Keratinocyte (primary cell): ENCODE measurements around the gene CCNI. TPM values are rescaled to one million over a fixed set of nuclear protein-coding genes. Genes with fewer than 3 reads are reported as not detected.

Experiments used
- DNase-seq: peaks from one replicate; pipeline ENCODE4 v3.0.0-alpha.2; 2011; ENCODE audit warnings: low read depth, missing footprints, low spot score
- FAIRE-seq: peaks from 2 replicates; lab custom pipeline; 2011; peaks lifted over from hg19 to GRCh38; lab: Jason Lieb, UNC
- H2AFZ ChIP-seq: 2 replicates; pipeline ENCODE4 v1.6.0; 2012; ENCODE audit warnings: low read length, control low read depth, inconsistent platforms; ENCODE audit not compliant: control insufficient read depth
- H3K27ac ChIP-seq: 2 replicates; pipeline ENCODE4 v1.5.1; 2011; ENCODE audit warnings: low read length; ENCODE audit not compliant: control insufficient read depth, insufficient read depth
- H3K27me3 ChIP-seq: 3 replicates; pipeline ENCODE4 v1.6.0; 2011; ENCODE audit warnings: low read length; ENCODE audit not compliant: control insufficient read depth, insufficient read depth; ENCODE audit errors: extremely low read depth
- H3K36me3 ChIP-seq, 2 experiments: 2 replicates in 1 of 2; 3 replicates in 1 of 2; pipeline ENCODE4 v1.5.1; 2011; ENCODE audit warnings: low read length in 2 of 2, mild to moderate bottlenecking in 1 of 2; ENCODE audit not compliant: control insufficient read depth in 2 of 2, insufficient read depth in 2 of 2; ENCODE audit errors: extremely low read depth in 1 of 2
- H3K4me1 ChIP-seq: 3 replicates; pipeline ENCODE4 v1.5.1; 2011; ENCODE audit warnings: low read length; ENCODE audit not compliant: control insufficient read depth, insufficient read depth; ENCODE audit errors: extremely low read depth
- H3K4me2 ChIP-seq: 3 replicates; pipeline ENCODE4 v1.6.0; 2011; ENCODE audit warnings: low read depth, low read length; ENCODE audit not compliant: control insufficient read depth, insufficient read depth; ENCODE audit errors: extremely low read depth
- H3K4me3 ChIP-seq, 3 experiments: fragments of 200-600 bp in 1 of 3; sonication (generic) in 1 of 3; 2 replicates in 2 of 3; 3 replicates in 1 of 3; pipeline ENCODE4 v1.5.1; 2011 to 2016; ENCODE audit warnings: low read length in 3 of 3, mild to moderate bottlenecking in 3 of 3, control low read depth in 2 of 3, inconsistent platforms in 1 of 3, low read depth in 1 of 3, mixed read lengths in 1 of 3, mixed run types in 1 of 3, moderate library complexity in 1 of 3; ENCODE audit not compliant: control insufficient read depth in 2 of 3, insufficient read depth in 2 of 3; ENCODE audit errors: extremely low read depth in 1 of 3
- H3K79me2 ChIP-seq: 2 replicates; pipeline ENCODE4 v1.6.0; 2012; ENCODE audit warnings: low read length; ENCODE audit not compliant: control insufficient read depth, insufficient read depth
- H3K9ac ChIP-seq: 3 replicates; pipeline ENCODE4 v1.6.0; 2011; ENCODE audit warnings: low read length; ENCODE audit not compliant: control insufficient read depth, insufficient read depth; ENCODE audit errors: extremely low read depth
- H3K9me1 ChIP-seq: 3 replicates; pipeline ENCODE4 v1.6.0; 2011; ENCODE audit warnings: low read length; ENCODE audit not compliant: control insufficient read depth, insufficient read depth; ENCODE audit errors: extremely low read depth
- H3K9me3 ChIP-seq: 2 replicates; pipeline ENCODE4 v1.5.1; 2012; ENCODE audit warnings: low read depth, low read length; ENCODE audit not compliant: control insufficient read depth
- H4K20me1 ChIP-seq: 3 replicates; pipeline ENCODE4 v1.6.0; 2011; ENCODE audit warnings: low read length; ENCODE audit not compliant: control insufficient read depth, insufficient read depth; ENCODE audit errors: extremely low read depth
- EZH2 ChIP-seq: IDR thresholded peaks from one replicate; pipeline ENCODE4 v1.6.1; 2012; ENCODE audit warnings: inconsistent platforms, mild to moderate bottlenecking, low read length, moderate library complexity
- dilution Hi-C: fragments of 300-500 bp; cut with MboI; formaldehyde crosslinking; loops from one replicate; pipeline ENCODE4 v1.7.0; 2020; ENCODE audit warnings: low sequenced_read_pairs; ENCODE audit not compliant: extremely low pct_ligation_motif_present
- polyA plus RNA-seq, 5 experiments: library from polyadenylated mRNA; depleted of rRNA in 3 of 5; stranded (reverse) in 3 of 5; stranded (forward) in 1 of 5; unstranded in 1 of 5; fragments of >200 nt; gene quantifications; 1 replicate in 1 of 5; 2 replicates in 3 of 5; 3 replicates in 1 of 5; pipeline versions ENCODE4 v1.2.1 to v1.2.3, GENCODE V29; 2011 to 2012; ENCODE audit warnings: missing spikeins in 2 of 5, low read depth in 1 of 5, low replicate concordance in 1 of 5
- TF ChIP-seq, protein P1 (sequence below), 3 experiments: IDR thresholded peaks in 1 of 3; conservative IDR thresholded peaks in 1 of 3; optimal IDR thresholded peaks in 1 of 3; 2 replicates in 2 of 3; 3 replicates in 1 of 3; pipeline versions ENCODE3 to v1.5.1; 2011; ENCODE audit warnings: low read length in 3 of 3, mild to moderate bottlenecking in 3 of 3, moderate library complexity in 2 of 3, control low read depth in 1 of 3, inconsistent platforms in 1 of 3; ENCODE audit not compliant: insufficient read depth in 2 of 3; ENCODE audit errors: extremely low read depth in 1 of 3

Gene CCNI
- polyA plus RNA-seq, 1 donor (not counting 4 experiments of a cell fraction or from before 2014, with no cell fraction given) = 150 TPM

DNA sequence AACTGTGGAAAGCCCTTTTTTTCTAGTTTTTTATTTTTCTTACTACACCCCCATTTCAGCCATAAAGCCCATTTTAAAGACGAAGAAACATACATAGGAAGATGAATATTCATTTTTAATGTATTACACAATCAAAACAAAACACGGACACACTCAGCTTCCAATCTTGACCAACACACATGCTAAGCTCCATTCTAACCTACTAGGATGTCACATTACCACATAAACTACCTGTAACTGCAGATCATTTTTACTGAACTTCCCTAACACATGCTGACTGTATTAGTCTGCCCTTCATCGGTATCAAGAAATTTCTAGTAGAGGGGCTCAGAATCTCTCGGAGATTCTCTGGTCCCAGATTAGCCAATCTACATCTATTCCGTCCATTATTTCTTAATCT is 1.8 kb downstream of the CCNI start:
- H4K20me1 ChIP-seq = peaks cover 26% of the 10 kb centered on the region
- peak overlapping the region; percentile 94 for H3K4me2 ChIP-seq
- peak overlapping the region; percentile 82 to 96 (median 83) for H3K4me3 ChIP-seq
- H3K36me3 ChIP-seq = peaks cover 0 to 1% of the 10 kb centered on the region in 2 experiments
- H3K4me1 ChIP-seq = peaks cover 28% of the 10 kb centered on the region
- H2AFZ ChIP-seq = no peak overlapping the region
- H3K9me3 ChIP-seq = no peaks in the 10 kb centered on the region
- peak overlapping the region; percentile 100 for H3K9ac ChIP-seq
- no peak for TF ChIP-seq EZH2
- TF ChIP-seq, protein P1, sequence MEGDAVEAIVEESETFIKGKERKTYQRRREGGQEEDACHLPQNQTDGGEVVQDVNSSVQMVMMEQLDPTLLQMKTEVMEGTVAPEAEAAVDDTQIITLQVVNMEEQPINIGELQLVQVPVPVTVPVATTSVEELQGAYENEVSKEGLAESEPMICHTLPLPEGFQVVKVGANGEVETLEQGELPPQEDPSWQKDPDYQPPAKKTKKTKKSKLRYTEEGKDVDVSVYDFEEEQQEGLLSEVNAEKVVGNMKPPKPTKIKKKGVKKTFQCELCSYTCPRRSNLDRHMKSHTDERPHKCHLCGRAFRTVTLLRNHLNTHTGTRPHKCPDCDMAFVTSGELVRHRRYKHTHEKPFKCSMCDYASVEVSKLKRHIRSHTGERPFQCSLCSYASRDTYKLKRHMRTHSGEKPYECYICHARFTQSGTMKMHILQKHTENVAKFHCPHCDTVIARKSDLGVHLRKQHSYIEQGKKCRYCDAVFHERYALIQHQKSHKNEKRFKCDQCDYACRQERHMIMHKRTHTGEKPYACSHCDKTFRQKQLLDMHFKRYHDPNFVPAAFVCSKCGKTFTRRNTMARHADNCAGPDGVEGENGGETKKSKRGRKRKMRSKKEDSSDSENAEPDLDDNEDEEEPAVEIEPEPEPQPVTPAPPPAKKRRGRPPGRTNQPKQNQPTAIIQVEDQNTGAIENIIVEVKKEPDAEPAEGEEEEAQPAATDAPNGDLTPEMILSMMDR (optimal IDR thresholded peaks at IDR 0.05 in 1 of 3, IDR thresholded peaks at IDR 0.05 in 1 of 3, conservative IDR thresholded peaks at IDR 0.05 in 1 of 3; ENCODE audit: extremely low read depth in 1 of 3, insufficient read depth in 2 of 3, low read length in 3 of 3) = no peak
- peaks cover 77% of the 10 kb centered on the region for H3K79me2 ChIP-seq
- H3K27me3 ChIP-seq = no peaks in the 10 kb centered on the region
- H3K27ac ChIP-seq = peak overlapping the region; percentile 34
- no peaks in the 10 kb centered on the region for H3K9me1 ChIP-seq
- DNase-seq = no peak
- FAIRE-seq = no peak
- dilution Hi-C loops = no loop called here

DNA sequence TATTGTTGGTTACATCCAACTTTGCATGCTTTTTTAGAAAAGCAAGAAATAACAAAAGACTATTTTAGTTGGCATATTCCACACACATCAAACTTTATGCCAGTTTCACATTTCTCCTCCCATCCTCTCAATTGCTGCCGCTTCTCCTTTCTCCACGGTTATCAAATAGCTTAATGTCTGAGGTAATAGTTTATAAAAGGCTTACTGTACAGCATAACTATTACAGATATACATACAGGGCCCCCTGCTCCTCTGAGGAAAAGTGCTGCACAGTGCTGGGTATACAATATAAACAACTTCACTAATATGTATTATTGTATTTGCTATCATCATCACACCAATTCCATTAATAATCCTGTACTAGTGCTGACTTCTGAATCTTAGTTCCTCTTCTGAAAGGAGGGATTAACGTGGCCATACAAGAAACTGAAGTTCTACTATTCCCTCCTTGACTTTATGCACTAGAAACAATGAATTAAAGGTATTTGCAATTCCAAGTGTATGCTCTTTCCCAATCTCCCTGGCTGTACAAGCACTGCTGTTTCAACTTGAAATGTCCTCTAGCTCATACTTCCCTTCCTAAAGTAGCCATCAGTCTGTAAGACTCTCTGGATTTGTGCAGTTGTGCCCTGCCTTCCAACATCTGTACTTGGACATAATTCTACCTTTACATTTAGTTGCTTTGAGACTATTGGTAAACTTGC is 2.5 kb downstream of the CCNI start:
- peak overlapping the region; percentile 82 to 96 (median 83) for H3K4me3 ChIP-seq
- H3K79me2 ChIP-seq = peaks cover 84% of the 10 kb centered on the region
- H3K9ac ChIP-seq = peak overlapping the region; percentile 100
- dilution Hi-C loops = no loop called here
- no peak overlapping the region for H2AFZ ChIP-seq
- no peaks in the 10 kb centered on the region for H3K9me1 ChIP-seq
- H3K9me3 ChIP-seq = no peaks in the 10 kb centered on the region
- no peak for DNase-seq
- peak overlapping the region; percentile 34 for H3K27ac ChIP-seq
- TF ChIP-seq, protein P1 (optimal IDR thresholded peaks at IDR 0.05 in 1 of 3, IDR thresholded peaks at IDR 0.05 in 1 of 3, conservative IDR thresholded peaks at IDR 0.05 in 1 of 3; ENCODE audit: extremely low read depth in 1 of 3, insufficient read depth in 2 of 3, low read length in 3 of 3) = no peak
- no peak for TF ChIP-seq EZH2
- peaks cover 26% of the 10 kb centered on the region for H4K20me1 ChIP-seq
- peak; percentile 17 for FAIRE-seq
- peaks cover 28% of the 10 kb centered on the region for H3K4me1 ChIP-seq
- H3K36me3 ChIP-seq = peaks cover 0 to 1% of the 10 kb centered on the region in 2 experiments
- H3K4me2 ChIP-seq = peak overlapping the region; percentile 94
- H3K27me3 ChIP-seq = no peaks in the 10 kb centered on the region
